Peyer's patch (tissue), 4 donors: ENCODE results near the gene ATP7B.

ENCODE experiments used
- POLR2A ChIP-seq, 2 donors: fragments of 450-650 bp; IDR thresholded peaks; one replicate each; pipeline ENCODE4 v1.5.1; 2017; ENCODE audit warnings: antibody characterized with exemption in 2 of 2, mild to moderate bottlenecking in 2 of 2, moderate library complexity in 2 of 2
- TF ChIP-seq, protein P1 (sequence below), 6 experiments: fragments of 450-650 bp in 4 of 6; fragments of 200-600 bp in 2 of 6; sonication (generic) in 1 of 6; IDR thresholded peaks; one replicate each; pipeline ENCODE4 v1.5.1; 2017 to 2019; ENCODE audit warnings: antibody characterized with exemption in 6 of 6, mild to moderate bottlenecking in 3 of 6, moderate library complexity in 1 of 6

DNA sequence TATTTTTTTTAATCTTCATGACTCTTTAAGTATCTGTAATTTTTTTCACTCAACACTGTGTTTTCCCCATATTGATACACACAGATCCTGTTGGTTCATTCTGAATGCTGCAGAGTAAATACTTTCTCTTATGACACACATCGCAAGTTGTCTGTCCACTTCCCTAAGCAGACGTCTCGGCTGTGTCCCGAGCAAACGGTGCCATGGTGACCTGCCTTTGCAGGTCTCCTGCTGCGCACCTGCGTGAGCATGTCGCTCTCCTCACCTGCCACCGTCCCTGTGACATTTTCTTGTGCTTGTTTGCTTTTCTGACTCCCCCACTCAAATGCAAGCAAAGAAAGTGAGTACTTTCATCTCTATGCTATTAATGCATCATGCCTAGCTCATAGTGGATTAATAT lies 91.7 kb downstream of the ATP7B start:
- TF ChIP-seq, protein P1, sequence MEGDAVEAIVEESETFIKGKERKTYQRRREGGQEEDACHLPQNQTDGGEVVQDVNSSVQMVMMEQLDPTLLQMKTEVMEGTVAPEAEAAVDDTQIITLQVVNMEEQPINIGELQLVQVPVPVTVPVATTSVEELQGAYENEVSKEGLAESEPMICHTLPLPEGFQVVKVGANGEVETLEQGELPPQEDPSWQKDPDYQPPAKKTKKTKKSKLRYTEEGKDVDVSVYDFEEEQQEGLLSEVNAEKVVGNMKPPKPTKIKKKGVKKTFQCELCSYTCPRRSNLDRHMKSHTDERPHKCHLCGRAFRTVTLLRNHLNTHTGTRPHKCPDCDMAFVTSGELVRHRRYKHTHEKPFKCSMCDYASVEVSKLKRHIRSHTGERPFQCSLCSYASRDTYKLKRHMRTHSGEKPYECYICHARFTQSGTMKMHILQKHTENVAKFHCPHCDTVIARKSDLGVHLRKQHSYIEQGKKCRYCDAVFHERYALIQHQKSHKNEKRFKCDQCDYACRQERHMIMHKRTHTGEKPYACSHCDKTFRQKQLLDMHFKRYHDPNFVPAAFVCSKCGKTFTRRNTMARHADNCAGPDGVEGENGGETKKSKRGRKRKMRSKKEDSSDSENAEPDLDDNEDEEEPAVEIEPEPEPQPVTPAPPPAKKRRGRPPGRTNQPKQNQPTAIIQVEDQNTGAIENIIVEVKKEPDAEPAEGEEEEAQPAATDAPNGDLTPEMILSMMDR (IDR thresholded peaks at IDR 0.05): no peak
- TF ChIP-seq POLR2A (IDR thresholded peaks at IDR 0.05): no peak
